Activated naive CD4-positive, alpha-beta T cell treated with anti-CD3 and anti-CD28 coated beads, Interleukin-2, amount 10 ng/mL, durations not matched to agents 7 days and 5 days (primary cell): ENCODE measurements around the gene GYS1.
"Not testable (repeated sequence)": the region's sequence is repeated elsewhere in the genome, so short reads cannot be mapped to it uniquely, and the experiment has no call there.

Experiments
- CTCF ChIA-PET: fragments of 350-600 bp; sonication (Branson Sonifier 250); formaldehyde crosslinking; loops from one replicate; lab custom pipeline; 2021; ENCODE audit warnings: antibody characterized with exemption; lab: Charles Lee
- DNase-seq: peaks from one replicate; pipeline ENCODE4 v3.0.0-alpha.2; 2020
- H3K27ac Mint-ChIP-seq: one replicate; pipeline ENCODE4 v1.8.0; 2021; ENCODE audit warnings: mild to moderate bottlenecking, moderate library complexity, mixed read lengths
- H3K27me3 Mint-ChIP-seq: one replicate; pipeline ENCODE4 v1.8.0; 2021; ENCODE audit warnings: mild to moderate bottlenecking, mixed read lengths
- H3K36me3 Mint-ChIP-seq: one replicate; pipeline ENCODE4 v1.8.0; 2021; ENCODE audit warnings: mixed read lengths
- H3K4me1 Mint-ChIP-seq: one replicate; pipeline ENCODE4 v1.8.0; 2021; ENCODE audit warnings: mixed read lengths
- H3K4me3 Mint-ChIP-seq: one replicate; pipeline ENCODE4 v1.8.0; 2021; ENCODE audit warnings: mild to moderate bottlenecking, moderate library complexity, mixed read lengths
- H3K9me3 Mint-ChIP-seq: one replicate; pipeline ENCODE4 v1.8.0; 2021; ENCODE audit warnings: mixed read lengths

GYS1 gene

GRCh38 chr19:48920949-48921348 is 72.2 kb downstream of the GYS1 start:
- Mint-ChIP-seq H3K9me3 (no peaks in the 10 kb centered on the region), H3K27ac (peak overlapping the region; percentile 60), H3K4me1 (no peaks in the 10 kb centered on the region), H3K36me3 (peaks cover 36% of the 10 kb centered on the region), H3K4me3 (no peak overlapping the region), H3K27me3 (no peaks in the 10 kb centered on the region)
- no peak for DNase-seq
- CTCF ChIA-PET, result no interaction called here

DNA sequence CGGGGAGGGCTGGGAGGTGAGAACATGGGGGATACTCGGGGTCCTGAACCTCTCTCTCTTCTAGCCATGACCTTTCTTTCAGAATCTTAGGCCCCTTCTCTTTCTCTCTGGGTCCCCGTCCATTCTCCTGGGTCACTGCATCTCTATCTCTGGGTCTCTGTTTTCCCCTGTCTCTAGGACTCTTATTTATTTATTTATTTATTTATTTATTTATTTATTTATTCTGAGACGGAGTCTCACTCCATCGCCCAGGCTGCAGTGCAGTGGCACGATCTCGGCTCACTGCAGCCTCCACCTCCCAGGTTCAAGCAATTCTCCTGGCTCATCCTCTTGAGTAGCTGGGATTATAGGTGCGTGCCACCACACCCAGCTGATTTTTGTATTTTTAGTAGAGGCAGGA is 73.8 kb downstream of the GYS1 start:
- CTCF ChIA-PET, H3K4me3 Mint-ChIP-seq, H3K9me3 Mint-ChIP-seq, H3K4me1 Mint-ChIP-seq, H3K27ac Mint-ChIP-seq, DNase-seq, H3K27me3 Mint-ChIP-seq: not testable (repeated sequence)
- H3K36me3 Mint-ChIP-seq, result peaks cover 44% of the 10 kb centered on the region

GRCh38 chr19:48918801-48919247 is 74.3 kb downstream of the GYS1 start:
- Mint-ChIP-seq H3K4me3 (no peak overlapping the region), H3K4me1 (no peaks in the 10 kb centered on the region), H3K27ac (no peak overlapping the region), H3K36me3 (peaks cover 48% of the 10 kb centered on the region), H3K9me3 (no peaks in the 10 kb centered on the region), H3K27me3 (no peaks in the 10 kb centered on the region)
- CTCF ChIA-PET, result no interaction called here
- peak; percentile 39 for DNase-seq
